Epithelial cell of esophagus (primary cell): Measurements from ENCODE around the gene MYOG.

Experiments
- DNase-seq: peaks from one replicate; pipeline ENCODE4 v3.0.0; 2010; ENCODE audit warnings: low read depth
- H3K4me3 ChIP-seq: 2 replicates; pipeline ENCODE4 v1.5.1; 2011; ENCODE audit warnings: mild to moderate bottlenecking, low read length, control low read depth
- TF ChIP-seq, protein P1 (sequence below): IDR thresholded peaks from 2 replicates; pipeline ENCODE4 v1.5.1; 2011; ENCODE audit warnings: low read depth, mild to moderate bottlenecking, low read length, control low read depth, inconsistent platforms; ENCODE audit not compliant: insufficient read depth; ENCODE audit errors: missing control alignments

The MYOG gene

DNA sequence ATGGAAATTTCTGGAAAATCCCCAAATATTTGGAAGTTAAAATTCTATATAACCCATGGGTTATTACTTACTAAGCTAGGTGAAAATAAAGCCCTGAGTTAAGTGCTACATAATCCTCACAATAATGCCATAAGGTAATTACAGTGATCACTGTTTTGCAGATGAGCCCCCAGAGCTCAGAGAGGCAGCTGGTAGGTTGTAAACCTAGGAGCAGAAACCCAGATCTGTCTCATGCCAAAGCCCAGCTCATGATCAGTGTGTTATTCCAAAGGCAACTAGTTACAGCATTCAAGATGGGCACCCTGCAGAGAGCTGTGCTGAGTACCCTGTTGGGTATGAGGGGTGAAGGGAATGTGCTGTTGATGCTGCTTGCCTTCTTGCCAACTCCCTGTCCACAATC is 10.8 kb upstream of the MYOG start:
- no peak for DNase-seq
- H3K4me3 ChIP-seq: no peak overlapping the region
- TF ChIP-seq, protein P1, sequence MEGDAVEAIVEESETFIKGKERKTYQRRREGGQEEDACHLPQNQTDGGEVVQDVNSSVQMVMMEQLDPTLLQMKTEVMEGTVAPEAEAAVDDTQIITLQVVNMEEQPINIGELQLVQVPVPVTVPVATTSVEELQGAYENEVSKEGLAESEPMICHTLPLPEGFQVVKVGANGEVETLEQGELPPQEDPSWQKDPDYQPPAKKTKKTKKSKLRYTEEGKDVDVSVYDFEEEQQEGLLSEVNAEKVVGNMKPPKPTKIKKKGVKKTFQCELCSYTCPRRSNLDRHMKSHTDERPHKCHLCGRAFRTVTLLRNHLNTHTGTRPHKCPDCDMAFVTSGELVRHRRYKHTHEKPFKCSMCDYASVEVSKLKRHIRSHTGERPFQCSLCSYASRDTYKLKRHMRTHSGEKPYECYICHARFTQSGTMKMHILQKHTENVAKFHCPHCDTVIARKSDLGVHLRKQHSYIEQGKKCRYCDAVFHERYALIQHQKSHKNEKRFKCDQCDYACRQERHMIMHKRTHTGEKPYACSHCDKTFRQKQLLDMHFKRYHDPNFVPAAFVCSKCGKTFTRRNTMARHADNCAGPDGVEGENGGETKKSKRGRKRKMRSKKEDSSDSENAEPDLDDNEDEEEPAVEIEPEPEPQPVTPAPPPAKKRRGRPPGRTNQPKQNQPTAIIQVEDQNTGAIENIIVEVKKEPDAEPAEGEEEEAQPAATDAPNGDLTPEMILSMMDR: no peak

DNA sequence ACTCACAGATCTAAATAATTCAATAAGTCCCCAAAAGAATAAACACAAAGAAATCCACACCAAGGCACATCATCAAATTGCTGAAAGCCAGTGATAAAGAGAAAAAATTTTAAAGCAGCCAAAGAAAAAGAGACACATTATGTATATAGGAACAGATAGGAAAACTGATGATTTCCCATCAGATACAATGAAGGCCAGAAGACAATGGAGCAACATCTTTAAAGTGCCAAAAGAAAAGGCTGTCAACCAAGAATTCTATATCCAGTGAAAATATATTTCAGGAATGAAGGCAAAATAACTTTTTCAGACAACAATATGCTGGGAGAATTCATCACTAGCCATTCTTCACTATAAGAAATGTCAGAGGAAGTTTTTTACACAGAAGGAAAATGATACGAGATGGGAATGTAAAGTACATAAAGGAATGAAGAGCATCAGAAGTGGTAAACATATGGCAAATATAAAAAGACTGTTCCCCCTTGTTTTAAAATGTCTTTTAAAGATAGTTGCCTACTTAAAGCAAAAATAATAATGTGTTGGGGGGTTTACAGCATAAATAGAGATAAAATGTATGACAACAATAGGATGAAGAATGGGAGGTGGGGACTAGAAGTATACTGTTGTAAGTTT is 9.4 kb upstream of the MYOG start:
- DNase-seq: no peak
- TF ChIP-seq, protein P1: no peak
- no peak overlapping the region for H3K4me3 ChIP-seq

DNA sequence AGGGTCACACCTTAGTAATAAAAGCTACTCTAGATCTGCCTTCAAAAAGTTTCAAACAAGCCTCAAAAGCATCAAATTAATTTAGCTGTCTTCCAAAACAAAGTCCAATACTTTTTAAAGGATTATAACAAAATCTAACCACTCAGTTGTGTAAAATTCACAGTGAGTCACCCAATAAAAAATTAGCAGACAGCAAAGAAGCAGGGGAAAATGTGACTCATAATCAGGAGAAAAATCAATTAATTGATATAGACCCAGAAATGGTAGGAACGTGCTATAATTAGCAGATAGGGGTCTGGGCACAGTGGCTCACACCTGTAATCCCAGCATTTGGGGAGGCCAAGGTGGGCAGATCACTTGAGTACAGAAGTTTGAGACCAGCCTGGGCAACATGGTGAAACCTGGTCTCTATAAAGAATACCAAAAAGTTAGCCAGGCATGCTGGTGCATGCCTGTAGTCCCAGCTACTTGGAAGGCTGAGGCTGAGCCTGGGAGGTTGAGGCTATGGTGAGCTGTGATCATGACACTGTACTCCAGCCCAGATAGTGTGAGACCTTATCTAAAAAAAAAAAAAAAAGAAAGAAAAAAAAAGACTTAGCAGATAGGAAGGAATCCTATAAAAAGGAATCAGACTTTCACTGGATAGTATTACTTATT is 8.1 kb upstream of the MYOG start:
- no peak overlapping the region for H3K4me3 ChIP-seq
- peak; percentile 69 for DNase-seq
- TF ChIP-seq, protein P1: no peak

DNA sequence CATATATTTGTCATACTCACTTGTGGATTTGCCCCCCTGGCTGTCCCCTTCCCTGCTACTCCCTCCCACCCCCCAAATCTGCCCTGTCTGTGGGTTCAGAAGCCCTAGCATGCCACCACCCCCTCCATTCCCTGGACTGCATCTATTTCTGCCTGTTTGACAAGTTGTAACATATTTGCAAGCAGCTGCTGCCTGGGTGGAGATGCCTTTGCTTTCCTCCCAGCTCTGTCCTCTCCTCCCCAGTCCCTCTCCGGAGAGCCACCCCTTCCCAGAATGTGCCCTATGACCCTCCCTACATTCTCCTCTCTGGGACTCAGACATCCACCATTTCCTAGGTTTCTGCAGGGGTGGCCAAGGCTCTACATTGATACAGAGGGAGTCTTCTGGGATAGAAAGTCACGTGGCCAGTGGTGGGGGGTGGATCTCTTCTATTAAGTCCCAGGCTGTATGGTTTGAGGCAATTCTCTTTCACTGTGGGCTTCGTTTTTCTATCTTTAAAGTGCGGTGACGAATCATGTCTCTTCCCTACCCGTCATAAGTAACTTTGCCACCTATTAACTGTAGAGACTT is 6.0 kb upstream of the MYOG start:
- peak; percentile 24 for DNase-seq
- H3K4me3 ChIP-seq: no peak overlapping the region
- TF ChIP-seq, protein P1: no peak

DNA sequence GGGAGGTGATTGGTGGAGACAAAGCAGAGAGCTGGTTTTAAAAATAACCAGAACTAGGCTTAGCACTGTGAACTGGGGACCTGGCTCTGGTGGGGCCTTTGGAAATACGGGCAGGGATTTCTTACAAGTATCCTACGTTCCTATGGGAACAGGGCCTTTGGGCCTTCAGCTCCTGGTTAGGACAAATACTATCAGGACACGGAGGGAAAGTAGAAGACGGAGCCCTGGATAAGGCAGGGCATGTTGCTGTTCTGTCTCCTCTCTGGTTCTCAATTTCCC is 5.3 kb upstream of the MYOG start:
- no peak for DNase-seq
- TF ChIP-seq, protein P1: no peak
- H3K4me3 ChIP-seq: no peak overlapping the region

DNA sequence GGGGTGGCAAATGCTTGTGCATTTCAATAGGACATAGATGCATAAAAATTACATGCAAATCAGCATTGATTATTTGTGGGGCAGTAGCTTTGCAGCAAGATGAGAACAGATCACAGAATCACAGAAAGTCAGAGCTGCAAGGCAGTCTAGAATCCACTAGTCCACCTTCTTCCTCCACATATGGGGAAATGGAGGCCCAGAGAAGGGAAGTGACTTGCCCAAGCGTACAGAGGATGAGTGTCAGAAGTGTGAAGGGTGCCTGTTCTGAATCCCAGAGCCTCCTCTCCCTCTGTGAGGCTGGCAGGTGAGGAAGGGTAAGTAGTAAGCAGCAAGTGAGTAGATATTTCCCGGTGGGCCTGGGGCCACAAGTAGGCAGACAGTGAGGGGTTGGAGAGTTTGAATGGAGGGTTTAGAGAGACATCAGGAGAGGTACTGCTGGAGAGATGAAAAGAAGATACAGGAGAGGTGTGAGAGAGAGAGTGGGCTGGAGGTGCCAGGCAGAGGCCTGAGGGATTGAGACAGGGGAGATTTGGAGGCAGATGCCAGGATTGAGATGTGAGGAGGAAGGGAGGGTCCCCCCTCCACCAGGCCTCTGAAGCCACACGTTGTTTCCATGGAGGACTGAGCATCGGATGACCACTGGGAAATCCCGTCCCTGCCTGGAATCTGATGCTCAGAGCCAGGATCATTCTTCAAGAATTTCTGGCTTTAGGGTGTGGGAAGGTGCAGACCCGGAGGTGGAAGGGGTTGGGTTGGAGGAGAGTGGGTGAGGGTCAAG is 4.8 kb upstream of the MYOG start:
- TF ChIP-seq, protein P1: no peak
- no peak for DNase-seq
- H3K4me3 ChIP-seq: no peak overlapping the region
